SJSA1 (cell line): ENCODE measurements around the gene PLXNA4. TPM values are rescaled to one million over a fixed set of nuclear protein-coding genes. Genes with fewer than 3 reads are reported as not detected.

Experiments used
- DNase-seq, 2 experiments: peaks; one replicate each; pipeline ENCODE4 v3.0.0-alpha.2; 2015 to 2020; ENCODE audit warnings: low spot score in 2 of 2, low read depth in 1 of 2
- H3K27ac ChIP-seq: fragments of 250-450 bp; sonication (Bioruptor Pico); 2 replicates; pipeline ENCODE4 v1.5.1; 2020; ENCODE audit warnings: mild to moderate bottlenecking, moderate library complexity
- H3K27me3 ChIP-seq: fragments of 250-450 bp; sonication (Bioruptor Pico); replicated peaks from 2 replicates; pipeline ENCODE4 v1.5.1; 2020; ENCODE audit warnings: mild to moderate bottlenecking, moderate library complexity
- H3K36me3 ChIP-seq: fragments of 250-450 bp; sonication (Bioruptor Pico); 2 replicates; pipeline ENCODE4 v1.5.1; 2020; ENCODE audit warnings: mild to moderate bottlenecking
- H3K4me1 ChIP-seq: fragments of 250-450 bp; sonication (Bioruptor Pico); replicated peaks from 2 replicates; pipeline ENCODE4 v1.6.1; 2021; ENCODE audit warnings: mild to moderate bottlenecking
- H3K4me3 ChIP-seq: fragments of 250-450 bp; sonication (Bioruptor Pico); 2 replicates; pipeline ENCODE4 v1.5.1; 2020; ENCODE audit warnings: mild to moderate bottlenecking
- H3K9me3 ChIP-seq: fragments of 250-450 bp; sonication (Bioruptor Pico); replicated peaks from 2 replicates; pipeline ENCODE4 v1.5.1; 2020; ENCODE audit warnings: mild to moderate bottlenecking
- total RNA-seq: library from RNA; depleted of rRNA; stranded (reverse); fragments of >200 nt; shearing (Covaris generic); gene quantifications from 2 replicates; pipeline ENCODE4 v1.2.3, GENCODE V29; 2014

The PLXNA4 gene
- total RNA-seq, 1 experiment from 2014 or later = not detected

GRCh38 chr7:132193898-132194297 lies 382.4 kb downstream of the PLXNA4 start:
- no peaks in the 10 kb centered on the region for H3K9me3 ChIP-seq
- H3K4me1 ChIP-seq = no peaks in the 10 kb centered on the region
- no peak overlapping the region for H3K27ac ChIP-seq
- no peak for DNase-seq
- no peak overlapping the region for H3K4me3 ChIP-seq
- H3K36me3 ChIP-seq = no peaks in the 10 kb centered on the region
- H3K27me3 ChIP-seq = peaks cover 8% of the 10 kb centered on the region; the same call in 1 of the 2 replicates

GRCh38 chr7:132192809-132193208 lies 383.5 kb downstream of the PLXNA4 start:
- H3K36me3 ChIP-seq = no peaks in the 10 kb centered on the region
- DNase-seq = no peak
- no peaks in the 10 kb centered on the region for H3K9me3 ChIP-seq
- H3K4me1 ChIP-seq = no peaks in the 10 kb centered on the region
- peaks cover 8% of the 10 kb centered on the region; the same call in 1 of the 2 replicates for H3K27me3 ChIP-seq
- no peak overlapping the region for H3K27ac ChIP-seq
- H3K4me3 ChIP-seq = no peak overlapping the region

GRCh38 chr7:132191418-132191817 lies 384.9 kb downstream of the PLXNA4 start:
- Histone ChIP-seq H3K9me3 (no peaks in the 10 kb centered on the region), H3K4me3 (no peak overlapping the region), H3K27me3 (peaks cover 8% of the 10 kb centered on the region; the same call in 1 of the 2 replicates), H3K4me1 (no peaks in the 10 kb centered on the region), H3K27ac (no peak overlapping the region), H3K36me3 (no peaks in the 10 kb centered on the region)
- no peak for DNase-seq

GRCh38 chr7:132190683-132191082 lies 385.6 kb downstream of the PLXNA4 start:
- H3K9me3 ChIP-seq = no peaks in the 10 kb centered on the region; the same call in 1 of the 2 replicates
- H3K36me3 ChIP-seq = no peaks in the 10 kb centered on the region
- no peak for DNase-seq
- no peaks in the 10 kb centered on the region for H3K4me1 ChIP-seq
- no peak overlapping the region for H3K27ac ChIP-seq
- H3K27me3 ChIP-seq = peaks cover 1% of the 10 kb centered on the region; the same call in 1 of the 2 replicates
- H3K4me3 ChIP-seq = no peak overlapping the region

- Histone ChIP-seq H3K9me3 (no peaks in the 10 kb centered on the region; the same call in 1 of the 2 replicates), H3K4me1 (no peaks in the 10 kb centered on the region), H3K27me3 (no peaks in the 10 kb centered on the region; the same call in 1 of the 2 replicates), H3K27ac (no peak overlapping the region), H3K4me3 (no peak overlapping the region), H3K36me3 (no peaks in the 10 kb centered on the region)
- no peak for DNase-seq
Observed at GRCh38 chr7:132189881-132190280, 386.4 kb downstream of the PLXNA4 start.

GRCh38 chr7:132187869-132188789 lies 388.1 kb downstream of the PLXNA4 start:
- Histone ChIP-seq H3K27ac (no peak overlapping the region), H3K27me3 (no peaks in the 10 kb centered on the region), H3K36me3 (no peaks in the 10 kb centered on the region), H3K4me1 (no peaks in the 10 kb centered on the region), H3K9me3 (no peaks in the 10 kb centered on the region; the same call in 1 of the 2 replicates), H3K4me3 (no peak overlapping the region)
- DNase-seq = no peak

GRCh38 chr7:132187391-132187790 lies 388.9 kb downstream of the PLXNA4 start:
- Histone ChIP-seq H3K9me3 (no peaks in the 10 kb centered on the region; the same call in 1 of the 2 replicates), H3K4me1 (no peaks in the 10 kb centered on the region), H3K36me3 (no peaks in the 10 kb centered on the region), H3K4me3 (no peak overlapping the region), H3K27me3 (no peaks in the 10 kb centered on the region), H3K27ac (no peak overlapping the region)
- no peak for DNase-seq

- no peaks in the 10 kb centered on the region for H3K4me1 ChIP-seq
- H3K4me3 ChIP-seq = no peak overlapping the region
- no peaks in the 10 kb centered on the region for H3K27me3 ChIP-seq
- H3K27ac ChIP-seq = no peak overlapping the region
- H3K9me3 ChIP-seq = no peaks in the 10 kb centered on the region; the same call in 1 of the 2 replicates
- no peaks in the 10 kb centered on the region for H3K36me3 ChIP-seq
- DNase-seq = no peak
Observed at GRCh38 chr7:132185150-132185549, 391.1 kb downstream of the PLXNA4 start.

- H3K36me3 ChIP-seq = no peaks in the 10 kb centered on the region
- no peaks in the 10 kb centered on the region; the same call in 1 of the 2 replicates for H3K9me3 ChIP-seq
- H3K4me1 ChIP-seq = no peaks in the 10 kb centered on the region
- no peak overlapping the region for H3K4me3 ChIP-seq
- H3K27me3 ChIP-seq = no peaks in the 10 kb centered on the region
- DNase-seq = no peak
- no peak overlapping the region for H3K27ac ChIP-seq
Observed at GRCh38 chr7:132183781-132184380, 392.4 kb downstream of the PLXNA4 start.

- Histone ChIP-seq H3K27me3 (no peaks in the 10 kb centered on the region), H3K27ac (no peak overlapping the region), H3K9me3 (no peaks in the 10 kb centered on the region; the same call in 1 of the 2 replicates), H3K36me3 (no peaks in the 10 kb centered on the region), H3K4me3 (no peak overlapping the region), H3K4me1 (no peaks in the 10 kb centered on the region)
- DNase-seq = no peak
Observed at GRCh38 chr7:132182992-132183391, 393.3 kb downstream of the PLXNA4 start.

GRCh38 chr7:132181946-132182685 lies 394.2 kb downstream of the PLXNA4 start:
- no peaks in the 10 kb centered on the region; the same call in 1 of the 2 replicates for H3K9me3 ChIP-seq
- DNase-seq = no peak
- H3K27me3 ChIP-seq = no peaks in the 10 kb centered on the region
- no peak overlapping the region for H3K4me3 ChIP-seq
- no peaks in the 10 kb centered on the region for H3K36me3 ChIP-seq
- H3K4me1 ChIP-seq = no peaks in the 10 kb centered on the region
- no peak overlapping the region for H3K27ac ChIP-seq

- no peak for DNase-seq
- H3K36me3 ChIP-seq = no peaks in the 10 kb centered on the region
- H3K27ac ChIP-seq = no peak overlapping the region
- H3K4me3 ChIP-seq = no peak overlapping the region
- H3K9me3 ChIP-seq = no peaks in the 10 kb centered on the region; the same call in 1 of the 2 replicates
- no peaks in the 10 kb centered on the region for H3K27me3 ChIP-seq
- no peaks in the 10 kb centered on the region for H3K4me1 ChIP-seq
Observed at GRCh38 chr7:132181371-132181770, 394.9 kb downstream of the PLXNA4 start.

- Histone ChIP-seq H3K36me3 (no peaks in the 10 kb centered on the region), H3K27me3 (no peaks in the 10 kb centered on the region), H3K9me3 (no peaks in the 10 kb centered on the region; the same call in 1 of the 2 replicates), H3K4me3 (no peak overlapping the region), H3K4me1 (no peaks in the 10 kb centered on the region), H3K27ac (no peak overlapping the region)
- DNase-seq = no peak
Observed at GRCh38 chr7:132180481-132180880, 395.8 kb downstream of the PLXNA4 start.
